PC-3 (cell line): ENCODE data around the gene P2RX3. TPM values are rescaled to one million over a fixed set of nuclear protein-coding genes. Genes with fewer than 3 reads are reported as not detected.
A peak's percentile ranks its signal among the peaks of the same experiment; 100 is the strongest.

Source experiments
- ATAC-seq: fragments of 200-7000 bp; cut with Tn5 transposase; 2 replicates; pipeline ENCODE4 v1.9.1; 2020; ENCODE audit warnings: mild to moderate bottlenecking, moderate library complexity
- BruUV-seq: library from RNA; stranded (reverse); fragments of 400-500 nt; replicated peaks from 2 replicates; lab custom pipeline; 2021; lab: Mats Ljungman, UMichigan
- CTCF ChIA-PET: fragments of 300-600 bp; sonication (Branson Sonifier 250); formaldehyde crosslinking; loops from one replicate; lab custom pipeline; 2022; ENCODE audit warnings: antibody characterized with exemption; lab: Charles Lee
- POLR2A ChIA-PET: fragments of 300-600 bp; sonication (Branson Sonifier 250); formaldehyde crosslinking; loops from one replicate; lab custom pipeline; 2022; ENCODE audit warnings: antibody characterized with exemption; ENCODE audit not compliant: unreplicated experiment; lab: Charles Lee
- DNase-seq: peaks from one replicate; pipeline ENCODE4 v3.0.0-alpha.2; 2015
- H2AFZ ChIP-seq: fragments of 300-600 bp; sonication (generic); 2 replicates; pipeline ENCODE4 v1.6.0; 2016; ENCODE audit warnings: antibody characterized with exemption, low read length
- H3F3A ChIP-seq: fragments of 300-600 bp; sonication (generic); one replicate; pipeline ENCODE4 v1.6.0; 2017; ENCODE audit warnings: antibody characterized with exemption, low read length, control low read depth, mild to moderate bottlenecking; ENCODE audit not compliant: unreplicated experiment
- H3K27ac ChIP-seq: fragments of 300-600 bp; sonication (generic); 2 replicates; pipeline ENCODE4 v1.5.1; 2016; ENCODE audit warnings: mild to moderate bottlenecking, low read length
- H3K27me3 ChIP-seq: fragments of 300-600 bp; sonication (generic); 2 replicates; pipeline ENCODE4 v1.6.1; 2016; ENCODE audit warnings: low read length, mixed read lengths
- H3K36me3 ChIP-seq: fragments of 300-600 bp; sonication (generic); 2 replicates; pipeline ENCODE4 v1.6.1; 2016; ENCODE audit warnings: low read depth, mixed run types, low read length, mixed read lengths
- H3K4me1 ChIP-seq: fragments of 300-600 bp; sonication (generic); 2 replicates; pipeline ENCODE4 v1.5.1; 2016; ENCODE audit warnings: low read length; ENCODE audit not compliant: insufficient read depth
- H3K4me2 ChIP-seq: fragments of 300-600 bp; sonication (generic); 2 replicates; pipeline ENCODE4 v1.6.0; 2016; ENCODE audit warnings: low read length
- H3K4me3 ChIP-seq: fragments of 300-600 bp; sonication (generic); 2 replicates; pipeline ENCODE4 v1.5.1; 2016; ENCODE audit warnings: mild to moderate bottlenecking, low read length, mixed read lengths
- H3K79me2 ChIP-seq: fragments of 300-600 bp; sonication (generic); 2 replicates; pipeline ENCODE4 v1.6.1; 2017; ENCODE audit warnings: low read length, mixed read lengths
- H3K9ac ChIP-seq: fragments of 300-600 bp; sonication (generic); 2 replicates; pipeline ENCODE4 v1.6.0; 2016; ENCODE audit warnings: mild to moderate bottlenecking, low read length
- H3K9me2 ChIP-seq: fragments of 300-600 bp; sonication (generic); replicated peaks from 2 replicates; pipeline ENCODE4 v1.6.1; 2016; ENCODE audit warnings: mixed run types, low read length, mixed read lengths
- H3K9me3 ChIP-seq: fragments of 300-600 bp; sonication (generic); 2 replicates; pipeline ENCODE4 v1.6.1; 2016; ENCODE audit warnings: low read length, mixed read lengths
- H4K20me1 ChIP-seq: fragments of 300-600 bp; sonication (generic); 2 replicates; pipeline ENCODE4 v1.6.1; 2016; ENCODE audit warnings: low read length, mixed read lengths
- EZH2 ChIP-seq: fragments of 300-600 bp; sonication (generic); IDR thresholded peaks from one replicate; pipeline ENCODE4 v1.6.1; 2017; ENCODE audit warnings: antibody characterized with exemption, mild to moderate bottlenecking, low read length; ENCODE audit not compliant: unreplicated experiment
- EZH2phosphoT487 ChIP-seq: fragments of 300-600 bp; sonication (generic); IDR thresholded peaks from 2 replicates; pipeline ENCODE4 v1.6.1; 2018; ENCODE audit warnings: mild to moderate bottlenecking, antibody characterized with exemption, low read length, borderline replicate concordance
- intact Hi-C: fragments of 100-400 bp; cut with micrococcal nuclease; formaldehyde crosslinking; loops from 2 replicates; pipeline ENCODE4 v1.9.0; 2023
- total RNA-seq: library from RNA; depleted of rRNA; stranded (reverse); fragments of >200 nt; gene quantifications from 2 replicates; pipeline ENCODE4 v1.2.3, GENCODE V29; 2014
- TF ChIP-seq, protein P1 (sequence below): fragments of 300-600 bp; sonication (generic); conservative IDR thresholded peaks from 2 replicates; pipeline ENCODE4 v1.5.1; 2017; ENCODE audit warnings: antibody characterized with exemption, low read depth, mild to moderate bottlenecking, low read length

P2RX3 gene
- total RNA-seq, 1 experiment from 2014 or later, result not detected

DNA sequence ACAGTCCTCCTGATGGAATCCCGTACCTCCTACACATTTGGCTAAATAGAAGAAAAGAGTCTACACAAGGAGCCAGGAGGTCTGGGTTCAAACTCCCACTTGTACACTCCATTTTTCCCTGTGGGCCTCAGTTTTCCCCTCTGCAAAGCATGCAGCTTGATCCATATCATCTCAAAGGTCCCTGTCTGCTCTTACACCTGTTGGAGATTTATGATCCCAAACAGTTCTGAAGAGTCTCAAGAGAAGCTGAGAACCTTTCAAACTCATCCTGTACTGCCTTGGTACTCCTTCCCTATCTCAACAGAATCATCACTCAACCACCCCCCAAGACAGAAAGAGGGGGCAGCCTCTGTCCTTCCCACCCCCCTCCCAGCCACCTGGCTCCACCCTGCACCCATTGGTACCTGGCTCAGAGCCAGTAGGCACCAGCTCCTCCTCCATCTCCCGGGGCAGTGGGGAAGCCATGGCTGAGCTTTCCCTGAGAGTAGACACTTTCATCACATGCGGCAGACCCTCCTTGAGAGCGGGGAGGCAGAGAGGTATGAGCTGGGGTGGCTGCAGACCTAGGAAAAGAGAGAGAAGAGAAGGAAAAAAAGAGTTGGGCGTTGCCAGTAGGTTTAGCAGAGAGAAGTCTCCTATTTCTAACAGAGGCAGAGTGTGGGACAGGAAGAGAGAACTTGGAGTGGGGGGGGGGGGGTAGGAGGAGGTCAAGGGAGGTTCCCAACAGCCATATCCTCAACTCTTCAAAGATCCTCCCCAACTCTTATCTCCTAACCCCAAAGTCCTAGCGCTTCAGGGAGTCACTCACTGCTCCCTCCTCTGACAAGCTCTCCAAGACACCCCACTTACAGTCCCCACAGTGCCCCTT, 16.5 kb upstream of the P2RX3 start:
- TF ChIP-seq EZH2phosphoT487, result no peak
- Histone ChIP-seq H3K9ac (peak overlapping the region; percentile 56), H2AFZ (peak overlapping the region; percentile 8), H3F3A (peaks cover 7% of the 10 kb centered on the region), H3K9me2 (no peaks in the 10 kb centered on the region), H3K27ac (peak overlapping the region; percentile 82), H3K27me3 (no peaks in the 10 kb centered on the region), H3K4me1 (peaks cover 48% of the 10 kb centered on the region), H3K9me3 (no peaks in the 10 kb centered on the region), H3K36me3 (peaks cover 27% of the 10 kb centered on the region), H3K79me2 (peaks cover 42% of the 10 kb centered on the region), H4K20me1 (peaks cover 14% of the 10 kb centered on the region; the same call in 1 of the 2 replicates), H3K4me2 (peak overlapping the region; percentile 93), H3K4me3 (peak overlapping the region; percentile 85)
- no TSS peak for BruUV-seq
- no peak for ATAC-seq
- POLR2A ChIA-PET, result interaction anchor here (0.6 to 1.2 kb wide), 4 partner anchors 10 to 209 kb away, joined by 4 to 12 read pairs (median 7); partner anchors contain the start of gene SSRP1
- CTCF ChIA-PET, result interaction anchor here (0.6 to 1.4 kb wide), 4 partner anchors 10 to 1330 kb away, joined by 3 to 8 read pairs (median 6); partner anchors contain the start of gene SSRP1
- peak; percentile 24 for DNase-seq
- intact Hi-C loops, result loop anchor here (1.0 to 5.0 kb wide), 3 partner anchors 10 to 1256 kb away; partner anchors contain the start of genes LPXN and ZFP91

DNA sequence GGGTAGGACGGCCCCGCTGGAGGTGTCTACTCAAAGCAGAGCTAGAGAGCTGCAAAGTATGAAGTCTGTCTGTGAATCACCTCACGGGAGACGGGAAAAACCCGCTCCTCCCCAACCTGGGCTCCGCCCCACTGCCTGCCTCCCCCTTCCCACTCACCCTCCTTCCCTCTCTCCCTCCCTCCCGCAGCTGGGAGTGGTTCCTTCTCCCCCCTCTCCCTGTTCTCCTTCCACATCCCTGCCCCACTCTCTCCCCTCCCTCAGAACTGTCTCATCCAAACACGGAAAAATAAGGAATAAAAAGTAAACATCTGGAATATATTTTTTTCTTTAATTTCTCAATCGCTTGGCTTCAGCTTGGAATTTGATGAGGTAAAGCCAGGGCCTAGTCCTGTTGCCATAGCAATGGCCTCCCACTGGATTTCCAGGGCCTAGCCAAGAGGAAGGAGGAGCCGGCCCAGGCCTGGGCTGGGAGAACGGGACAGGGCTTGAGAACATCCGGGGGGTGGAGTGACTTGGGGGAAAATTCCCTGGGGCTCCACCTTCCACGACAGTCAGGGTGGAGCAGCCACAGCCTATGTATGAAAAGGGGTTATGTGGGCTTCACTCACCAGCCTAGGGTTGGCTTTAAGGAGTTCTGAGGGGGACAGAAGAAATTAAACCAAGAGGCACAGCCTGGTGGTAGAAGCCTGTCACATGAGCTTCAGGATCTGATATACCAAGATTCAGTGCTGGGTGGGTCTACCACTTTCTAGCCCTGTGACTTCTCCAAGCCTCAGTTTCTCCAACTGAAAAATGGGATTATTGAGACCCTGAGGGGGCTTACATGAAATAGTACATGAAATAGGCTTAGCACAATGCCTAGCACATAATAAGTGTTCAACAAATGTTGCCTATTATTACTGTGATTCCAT, 15.6 kb upstream of the P2RX3 start:
- Histone ChIP-seq H4K20me1 (peaks cover 14% of the 10 kb centered on the region; the same call in 1 of the 2 replicates), H3K27ac (peak overlapping the region; percentile 82), H2AFZ (peak overlapping the region; percentile 8), H3K9me2 (no peaks in the 10 kb centered on the region), H3K36me3 (peaks cover 27% of the 10 kb centered on the region), H3K4me3 (peak overlapping the region; percentile 85), H3K9me3 (no peaks in the 10 kb centered on the region), H3K27me3 (no peaks in the 10 kb centered on the region), H3K4me2 (peak overlapping the region; percentile 93), H3K79me2 (peaks cover 42% of the 10 kb centered on the region), H3F3A (peaks cover 7% of the 10 kb centered on the region), H3K9ac (peak overlapping the region; percentile 56), H3K4me1 (peaks cover 53% of the 10 kb centered on the region)
- peak; percentile 93 for DNase-seq
- POLR2A ChIA-PET, result interaction anchor here (0.6 to 1.2 kb wide), 3 partner anchors 11 to 83 kb away, joined by 7 to 12 read pairs (median 7); partner anchors contain the start of gene SSRP1
- TSS peak; percentile 18 for BruUV-seq
- TF ChIP-seq EZH2phosphoT487 (no peak), EZH2 (no peak)
- TF ChIP-seq, protein P1, sequence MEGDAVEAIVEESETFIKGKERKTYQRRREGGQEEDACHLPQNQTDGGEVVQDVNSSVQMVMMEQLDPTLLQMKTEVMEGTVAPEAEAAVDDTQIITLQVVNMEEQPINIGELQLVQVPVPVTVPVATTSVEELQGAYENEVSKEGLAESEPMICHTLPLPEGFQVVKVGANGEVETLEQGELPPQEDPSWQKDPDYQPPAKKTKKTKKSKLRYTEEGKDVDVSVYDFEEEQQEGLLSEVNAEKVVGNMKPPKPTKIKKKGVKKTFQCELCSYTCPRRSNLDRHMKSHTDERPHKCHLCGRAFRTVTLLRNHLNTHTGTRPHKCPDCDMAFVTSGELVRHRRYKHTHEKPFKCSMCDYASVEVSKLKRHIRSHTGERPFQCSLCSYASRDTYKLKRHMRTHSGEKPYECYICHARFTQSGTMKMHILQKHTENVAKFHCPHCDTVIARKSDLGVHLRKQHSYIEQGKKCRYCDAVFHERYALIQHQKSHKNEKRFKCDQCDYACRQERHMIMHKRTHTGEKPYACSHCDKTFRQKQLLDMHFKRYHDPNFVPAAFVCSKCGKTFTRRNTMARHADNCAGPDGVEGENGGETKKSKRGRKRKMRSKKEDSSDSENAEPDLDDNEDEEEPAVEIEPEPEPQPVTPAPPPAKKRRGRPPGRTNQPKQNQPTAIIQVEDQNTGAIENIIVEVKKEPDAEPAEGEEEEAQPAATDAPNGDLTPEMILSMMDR, result no peak
- CTCF ChIA-PET, result interaction anchor here (0.6 to 1.9 kb wide), 5 partner anchors 11 to 1329 kb away, joined by 3 to 9 read pairs (median 8); partner anchors contain the start of gene SSRP1
- peak; percentile 52 for ATAC-seq
- intact Hi-C loops, result loop anchor here (1.0 to 5.0 kb wide), 3 partner anchors 11 to 1255 kb away; partner anchors contain the start of genes LPXN and ZFP91
